UCSD-AML1 (cell line): ENCODE data around the gene LILRB4.
"Not testable (repeated sequence)": the region's sequence is repeated elsewhere in the genome, so short reads cannot be mapped to it uniquely, and the experiment has no call there.

Experiments used
- DNase-seq: peaks from one replicate; lab custom pipeline; 2025; ENCODE audit not compliant: unreplicated experiment; lab: John Stamatoyannopoulos, UW

LILRB4 gene

DNA sequence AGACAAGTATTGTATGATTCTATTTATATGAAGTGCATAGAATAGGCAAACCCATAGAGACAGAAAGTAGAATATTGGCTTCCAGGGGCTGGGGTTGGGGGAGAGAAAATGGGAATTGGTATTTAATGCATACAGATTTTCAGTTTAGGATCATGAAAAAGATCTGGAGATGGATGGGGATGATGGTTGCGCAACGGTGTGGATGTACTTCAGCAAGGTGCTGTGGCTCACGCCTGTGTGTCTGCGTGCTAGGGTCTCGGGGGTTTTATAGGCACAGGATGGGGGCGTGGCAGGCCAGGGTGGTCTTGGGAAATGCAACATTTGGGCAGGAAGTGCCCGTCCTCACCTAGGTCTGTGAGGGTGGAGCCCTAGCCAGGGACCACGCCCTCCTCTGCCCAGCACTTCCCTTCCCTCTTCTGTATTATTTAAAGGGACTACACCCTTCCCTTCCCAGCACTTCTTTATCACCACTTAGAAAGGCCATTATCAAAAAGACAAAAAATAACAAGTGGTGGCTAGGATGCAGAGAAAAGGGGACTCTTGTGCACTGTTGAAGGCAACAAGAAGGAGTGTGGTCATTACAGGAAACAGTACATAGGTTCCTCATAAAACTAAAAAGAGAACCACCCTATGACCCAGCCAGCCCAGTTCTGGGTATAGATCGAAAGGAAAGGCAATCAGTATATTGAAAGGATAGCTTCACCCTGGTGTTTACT, 29.0 kb downstream of the LILRB4 start:
- DNase-seq, result no peak

DNA sequence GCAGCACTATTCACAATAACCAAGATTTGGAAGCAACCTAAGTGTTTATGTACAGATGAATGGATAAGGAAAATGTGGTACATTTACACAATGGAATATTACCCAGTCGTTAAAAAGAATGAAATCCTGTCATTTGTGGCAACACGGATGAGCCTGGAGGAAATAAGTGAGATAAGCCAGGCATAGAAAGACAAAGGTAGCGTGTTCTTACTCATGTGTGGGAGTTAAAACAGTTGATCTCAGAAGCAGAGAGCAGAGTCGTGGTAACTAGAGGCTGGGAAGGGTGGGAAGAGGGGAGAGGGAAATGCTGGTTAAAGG, 29.5 kb downstream of the LILRB4 start:
- DNase-seq, result no peak

DNA sequence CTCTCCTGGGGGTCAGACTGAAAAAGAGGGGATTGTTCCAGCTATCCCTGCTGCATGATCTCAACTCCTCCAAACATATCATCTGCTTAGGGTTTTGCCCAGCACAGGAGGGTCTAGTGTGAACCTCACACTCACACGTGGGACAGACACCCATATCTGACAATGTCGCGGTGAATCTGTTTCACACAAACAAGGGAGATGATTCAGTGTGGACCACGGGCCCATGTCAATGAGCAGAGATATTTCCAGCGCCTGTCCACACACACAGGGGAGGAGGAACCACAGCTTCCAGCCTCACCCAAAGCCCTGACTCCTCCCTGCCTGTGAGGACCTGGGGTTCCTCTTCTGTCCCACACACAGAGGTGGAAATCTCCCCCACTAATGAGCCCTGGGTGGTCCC, 31.9 kb downstream of the LILRB4 start:
- DNase-seq, result no peak

DNA sequence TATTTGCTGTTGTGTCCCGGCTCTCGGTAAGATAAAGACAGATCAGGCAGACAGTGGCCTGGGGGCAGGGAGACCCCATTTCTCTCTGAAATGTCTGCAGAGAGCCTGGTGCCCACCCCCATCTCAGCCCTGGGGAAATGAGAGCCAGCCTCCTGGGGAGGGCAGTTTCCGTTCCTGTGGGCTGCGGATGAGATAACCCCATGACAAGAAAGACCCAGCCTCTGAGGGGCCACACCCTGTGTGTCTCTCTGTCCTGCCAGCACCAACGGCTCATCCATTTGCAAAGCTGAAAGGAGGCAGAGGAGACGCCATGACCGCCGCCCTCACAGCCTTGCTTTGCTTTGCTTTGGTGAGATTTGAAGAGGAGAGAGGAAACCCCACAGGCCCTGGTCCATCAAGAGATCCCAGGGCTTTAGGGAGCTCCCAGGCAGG, 33.3 kb downstream of the LILRB4 start:
- no peak for DNase-seq

DNA sequence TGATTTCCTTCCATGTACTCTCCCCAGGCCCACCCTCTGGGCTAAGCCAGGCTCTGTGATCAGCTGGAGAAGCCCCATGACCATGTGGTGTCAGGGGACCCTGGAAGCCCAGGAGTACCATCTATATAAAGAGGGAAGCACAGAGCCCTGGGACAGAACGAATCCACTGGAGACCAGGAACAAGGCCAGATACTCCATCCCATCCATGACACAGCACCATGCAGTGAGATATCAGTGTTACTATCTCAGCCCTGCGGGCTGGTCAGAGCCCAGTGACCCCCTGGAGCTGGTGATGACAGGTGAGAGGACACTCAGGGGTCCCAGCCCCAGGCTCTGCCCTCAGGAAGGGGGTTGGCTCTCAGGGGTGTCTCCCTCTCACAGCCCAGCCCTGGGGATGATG, 34.0 kb downstream of the LILRB4 start:
- no peak for DNase-seq

DNA sequence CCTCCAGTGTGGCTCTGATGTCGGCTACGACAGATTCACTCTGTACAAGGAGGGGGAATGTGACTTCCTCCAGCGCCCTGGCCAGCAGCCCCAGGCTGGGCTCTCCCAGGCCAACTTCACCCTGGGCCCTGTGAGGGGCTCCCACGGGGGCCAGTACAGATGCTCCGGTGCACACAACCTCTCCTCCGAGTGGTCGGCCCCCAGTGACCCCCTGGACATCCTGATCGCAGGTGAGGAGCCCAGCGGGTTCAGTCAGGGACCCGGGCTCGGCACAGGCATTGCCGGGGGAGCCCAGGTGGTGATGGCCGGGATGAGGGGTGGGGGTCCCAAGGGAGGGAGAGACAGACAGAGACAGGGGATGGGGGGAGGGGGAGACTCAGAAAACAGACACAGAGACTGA, 34.9 kb downstream of the LILRB4 start:
- not testable (repeated sequence) for DNase-seq

DNA sequence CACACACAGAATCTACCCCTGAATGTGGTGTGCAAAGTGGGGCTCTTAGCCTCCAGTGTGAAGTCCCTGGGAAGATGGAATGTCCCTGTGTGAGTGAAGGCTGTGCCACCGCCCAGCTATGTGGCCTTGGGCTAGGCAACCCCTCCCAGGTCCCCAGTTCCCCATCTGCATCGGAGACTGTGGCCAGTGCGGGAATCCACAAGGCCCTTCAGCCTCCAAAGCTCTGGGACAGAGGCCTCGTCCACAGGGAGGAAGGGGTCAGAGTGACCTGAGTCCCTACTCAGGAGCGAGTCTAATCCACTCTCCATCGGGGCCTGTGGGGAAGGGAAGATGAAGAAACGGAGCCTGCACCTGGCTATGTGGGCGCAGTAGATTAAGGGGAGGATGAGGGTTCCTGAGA, 42.1 kb downstream of the LILRB4 start:
- no peak for DNase-seq

DNA sequence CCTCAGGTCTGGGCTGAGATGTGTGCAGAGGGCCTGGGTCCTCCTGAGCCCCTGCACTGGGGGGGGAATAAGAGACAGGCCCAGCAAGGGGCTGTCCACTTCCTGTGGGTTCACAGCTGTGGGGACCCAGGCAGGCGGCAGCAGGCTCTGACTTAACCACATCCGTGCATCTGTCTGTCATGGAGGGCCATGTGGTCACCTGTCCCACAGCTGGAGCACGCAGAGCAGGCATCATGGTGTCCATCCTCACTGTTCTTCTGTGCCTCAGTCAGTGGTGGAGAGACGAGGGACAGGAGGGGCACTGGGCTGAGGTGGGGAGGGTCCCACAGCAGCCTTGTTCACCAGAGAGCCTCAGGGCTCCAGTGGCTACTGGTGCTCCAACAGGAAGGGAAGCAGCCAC, 45.2 kb downstream of the LILRB4 start:
- DNase-seq, result no peak

DNA sequence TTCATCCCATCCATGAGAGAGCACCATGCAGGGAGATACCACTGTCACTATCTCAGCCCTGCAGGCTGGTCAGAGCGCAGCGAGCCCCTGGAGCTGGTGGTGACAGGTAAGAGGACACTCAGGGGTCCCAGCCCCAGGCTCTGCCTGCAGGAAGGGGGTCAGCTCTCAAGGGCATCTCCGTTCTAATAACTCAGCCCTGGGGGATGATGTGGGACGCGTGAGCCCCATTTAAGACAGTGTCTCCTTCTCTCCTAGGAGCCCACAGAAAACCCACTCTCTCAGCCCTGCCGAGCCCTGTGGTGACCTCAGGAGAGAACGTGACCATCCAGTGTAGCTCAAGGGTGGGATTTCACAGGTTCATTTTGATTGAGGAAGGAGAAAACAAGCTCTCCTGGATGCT, 46.0 kb downstream of the LILRB4 start:
- no peak for DNase-seq

DNA sequence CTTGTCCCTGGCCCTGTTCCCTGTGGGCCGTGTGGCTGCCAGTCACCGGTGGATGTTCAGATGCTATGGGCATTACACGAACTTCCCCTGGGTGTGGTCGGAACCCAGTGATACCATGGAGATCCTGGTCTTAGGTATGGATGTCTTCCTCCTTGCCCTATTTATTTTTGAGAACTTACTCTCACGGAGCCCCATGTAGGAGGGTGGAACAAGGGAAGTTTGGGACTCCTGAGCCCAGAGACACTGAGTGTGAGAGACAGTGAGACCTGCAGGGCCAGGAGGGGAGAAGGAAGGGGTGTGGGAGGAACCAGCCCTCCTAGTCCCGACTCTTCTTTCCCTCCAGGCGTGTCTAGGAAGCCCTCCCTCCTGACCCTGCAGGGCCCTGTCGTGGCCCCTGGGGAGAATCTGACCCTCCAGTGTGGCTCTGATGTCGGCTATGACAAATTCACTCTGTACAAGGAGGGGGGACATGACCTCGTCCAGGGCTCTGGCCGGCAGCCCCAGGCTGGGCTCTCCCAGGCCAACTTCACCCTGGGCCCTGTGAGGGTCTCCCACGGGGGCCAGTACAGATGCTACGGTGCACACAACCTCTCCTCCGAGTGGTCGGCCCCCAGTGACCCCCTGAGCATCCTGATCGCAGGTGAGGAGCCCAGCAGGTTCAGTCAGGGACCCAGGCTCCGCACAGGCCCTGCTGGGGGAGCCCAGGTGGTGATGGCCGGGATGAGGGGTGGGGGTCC, 46.6 kb downstream of the LILRB4 start:
- DNase-seq, result no peak

DNA sequence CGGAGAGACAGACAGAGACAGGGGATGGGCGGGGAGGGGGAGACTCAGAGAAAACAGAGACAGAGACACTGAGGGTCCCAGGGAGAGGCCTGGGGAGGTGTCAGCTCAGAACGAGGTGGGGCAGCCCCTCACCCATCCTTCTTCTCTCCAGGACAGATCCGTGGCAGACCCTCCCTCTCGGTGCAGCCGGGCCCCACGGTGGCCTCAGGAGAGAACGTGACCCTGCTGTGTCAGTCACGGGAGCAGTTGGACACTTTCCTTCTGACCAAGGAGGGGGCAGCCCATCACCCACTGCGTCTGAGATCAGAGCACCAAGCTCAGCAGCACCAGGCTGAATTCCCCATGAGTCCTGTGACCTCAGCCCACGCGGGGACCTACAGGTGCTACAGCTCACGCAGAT, 47.2 kb downstream of the LILRB4 start:
- DNase-seq, result not testable (repeated sequence)
